ENCODE results near the gene TAGAP. TPM values are rescaled to one million over a fixed set of nuclear protein-coding genes. Genes with fewer than 3 reads are reported as not detected.

Gene TAGAP
- polyA plus RNA-seq, 1 donor (not counting 4 experiments of a cell fraction or from before 2014, with no cell fraction given) = 0.08 TPM

- FAIRE-seq = no peak
- DNase-seq (ENCODE audit: low read depth, low spot score) = no peak
- Histone ChIP-seq H3K79me2 (ENCODE audit: control insufficient read depth, insufficient read depth, low read length) (no peaks in the 10 kb centered on the region), H3K4me1 (ENCODE audit: control insufficient read depth, extremely low read depth, insufficient read depth, low read length) (peaks cover 7% of the 10 kb centered on the region), H3K36me3 (ENCODE audit: control insufficient read depth in 2 of 2, extremely low read depth in 1 of 2, insufficient read depth in 2 of 2, low read length in 2 of 2) (no peaks in the 10 kb centered on the region), H4K20me1 (ENCODE audit: control insufficient read depth, extremely low read depth, insufficient read depth, low read length) (no peaks in the 10 kb centered on the region), H3K9me1 (ENCODE audit: control insufficient read depth, extremely low read depth, insufficient read depth, low read length) (no peaks in the 10 kb centered on the region), H3K27ac (ENCODE audit: control insufficient read depth, insufficient read depth, low read length) (no peak overlapping the region), H3K4me3 (ENCODE audit: control insufficient read depth in 2 of 3, extremely low read depth in 1 of 3, insufficient read depth in 2 of 3, low read depth in 1 of 3, low read length in 3 of 3) (no peak overlapping the region), H2AFZ (ENCODE audit: control insufficient read depth, low read length) (no peak overlapping the region), H3K27me3 (ENCODE audit: control insufficient read depth, extremely low read depth, insufficient read depth, low read length) (peaks cover 2% of the 10 kb centered on the region), H3K4me2 (ENCODE audit: control insufficient read depth, extremely low read depth, insufficient read depth, low read depth, low read length) (no peak overlapping the region), H3K9ac (ENCODE audit: control insufficient read depth, extremely low read depth, insufficient read depth, low read length) (no peak overlapping the region), H3K9me3 (ENCODE audit: control insufficient read depth, low read depth, low read length) (no peaks in the 10 kb centered on the region)
- no peak for TF ChIP-seq CTCF (optimal IDR thresholded peaks at IDR 0.05 in 1 of 3, IDR thresholded peaks at IDR 0.05 in 1 of 3, conservative IDR thresholded peaks at IDR 0.05 in 1 of 3; ENCODE audit: extremely low read depth in 1 of 3, insufficient read depth in 2 of 3, low read length in 3 of 3)
- TF ChIP-seq EZH2 (IDR thresholded peaks at IDR 0.05; ENCODE audit: low read length) = no peak
- dilution Hi-C loops (cut with MboI; ENCODE audit: extremely low pct_ligation_motif_present, low sequenced_read_pairs) = no loop called here
These were observed 37.4 kb upstream of the TAGAP start for GRCh38 chr6:159082039-159082815.

- Histone ChIP-seq H3K36me3 (ENCODE audit: control insufficient read depth in 2 of 2, extremely low read depth in 1 of 2, insufficient read depth in 2 of 2, low read length in 2 of 2) (no peaks in the 10 kb centered on the region), H3K27me3 (ENCODE audit: control insufficient read depth, extremely low read depth, insufficient read depth, low read length) (peaks cover 3% of the 10 kb centered on the region), H3K4me3 (ENCODE audit: control insufficient read depth in 2 of 3, extremely low read depth in 1 of 3, insufficient read depth in 2 of 3, low read depth in 1 of 3, low read length in 3 of 3) (no peak overlapping the region), H3K4me1 (ENCODE audit: control insufficient read depth, extremely low read depth, insufficient read depth, low read length) (peaks cover 2% of the 10 kb centered on the region), H3K4me2 (ENCODE audit: control insufficient read depth, extremely low read depth, insufficient read depth, low read depth, low read length) (no peak overlapping the region), H3K9me3 (ENCODE audit: control insufficient read depth, low read depth, low read length) (no peaks in the 10 kb centered on the region), H3K27ac (ENCODE audit: control insufficient read depth, insufficient read depth, low read length) (no peak overlapping the region), H3K79me2 (ENCODE audit: control insufficient read depth, insufficient read depth, low read length) (no peaks in the 10 kb centered on the region), H4K20me1 (ENCODE audit: control insufficient read depth, extremely low read depth, insufficient read depth, low read length) (no peaks in the 10 kb centered on the region), H3K9ac (ENCODE audit: control insufficient read depth, extremely low read depth, insufficient read depth, low read length) (no peak overlapping the region), H3K9me1 (ENCODE audit: control insufficient read depth, extremely low read depth, insufficient read depth, low read length) (no peaks in the 10 kb centered on the region), H2AFZ (ENCODE audit: control insufficient read depth, low read length) (no peak overlapping the region)
- FAIRE-seq = no peak
- TF ChIP-seq CTCF (optimal IDR thresholded peaks at IDR 0.05 in 1 of 3, IDR thresholded peaks at IDR 0.05 in 1 of 3, conservative IDR thresholded peaks at IDR 0.05 in 1 of 3; ENCODE audit: extremely low read depth in 1 of 3, insufficient read depth in 2 of 3, low read length in 3 of 3) (no peak), EZH2 (IDR thresholded peaks at IDR 0.05; ENCODE audit: low read length) (no peak)
- dilution Hi-C loops (cut with MboI; ENCODE audit: extremely low pct_ligation_motif_present, low sequenced_read_pairs) = no loop called here
- DNase-seq (ENCODE audit: low read depth, low spot score) = no peak
These were observed 35.6 kb upstream of the TAGAP start for GRCh38 chr6:159080217-159080976.

All from keratinocyte (primary cell).